ENCODE measurements around the gene CMTM5. TPM values are rescaled to one million over a fixed set of nuclear protein-coding genes. Genes with fewer than 3 reads are reported as not detected.

Gene CMTM5, protein sequence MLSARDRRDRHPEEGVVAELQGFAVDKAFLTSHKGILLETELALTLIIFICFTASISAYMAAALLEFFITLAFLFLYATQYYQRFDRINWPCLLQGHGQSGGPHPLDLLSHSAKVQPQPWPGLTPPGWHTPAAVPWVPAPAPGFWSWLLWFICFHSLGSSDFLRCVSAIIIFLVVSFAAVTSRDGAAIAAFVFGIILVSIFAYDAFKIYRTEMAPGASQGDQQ
- total RNA-seq (2014; rRNA removed; shearing (Covaris generic)): not detected in 2 replicates
- polyA plus RNA-seq (2015; cell fraction: cytosol; rRNA removed): 0.69 TPM in 1 of 2 replicates, not detected in the other
- 0.15 and 2.6 TPM in 2 replicates for polyA plus RNA-seq (2015; cell fraction: nucleus; rRNA removed)

DNA sequence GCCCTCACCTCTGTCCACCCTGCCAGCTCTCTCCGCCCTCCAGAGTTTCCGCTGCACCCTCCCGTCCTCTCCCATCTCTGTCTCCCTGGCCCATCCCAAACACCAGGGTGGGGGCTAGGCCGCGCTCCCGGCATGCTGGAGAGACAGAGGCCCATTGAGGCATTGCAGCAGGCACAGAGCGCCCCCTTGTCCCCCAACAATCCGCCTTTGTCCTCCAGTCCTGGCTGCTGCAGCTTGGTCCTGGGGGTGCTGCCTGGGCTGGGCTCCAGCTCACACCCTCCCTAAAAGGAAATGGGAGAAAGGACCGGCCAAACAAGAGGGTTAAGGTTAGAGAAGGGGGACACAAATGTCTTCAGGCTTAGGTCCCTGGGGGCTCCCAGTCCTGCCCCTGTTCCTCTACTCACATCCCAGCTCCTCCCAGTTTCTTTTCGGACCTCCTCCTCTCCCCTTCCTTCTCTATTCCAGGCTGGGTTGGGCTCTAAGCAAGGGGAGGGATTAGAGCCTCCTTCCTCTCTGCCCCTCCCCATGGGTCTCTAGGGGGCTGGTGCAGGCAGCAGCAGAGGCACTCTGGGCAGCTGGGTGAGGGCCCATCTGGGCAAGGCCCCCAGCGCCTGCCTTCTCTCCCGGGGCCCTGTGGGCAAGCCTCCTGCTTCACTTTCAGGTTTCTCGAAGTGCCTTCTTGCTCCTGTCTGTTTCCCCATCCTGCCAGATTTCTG, at the start of gene CMTM5:
Gene CMTM5, plus strand, starts transcription at position 565 of the 716 bp plus-strand sequence. CDS start 206 bp downstream, outside the sequence.
- in situ Hi-C loops (cut with HindIII; ENCODE audit: low pct_unique_long_range_greater_than_20kb, low sequenced_read_pairs): no loop called here
- DNase-seq (ENCODE audit: low read depth, low spot score): peak; percentile 37

DNA sequence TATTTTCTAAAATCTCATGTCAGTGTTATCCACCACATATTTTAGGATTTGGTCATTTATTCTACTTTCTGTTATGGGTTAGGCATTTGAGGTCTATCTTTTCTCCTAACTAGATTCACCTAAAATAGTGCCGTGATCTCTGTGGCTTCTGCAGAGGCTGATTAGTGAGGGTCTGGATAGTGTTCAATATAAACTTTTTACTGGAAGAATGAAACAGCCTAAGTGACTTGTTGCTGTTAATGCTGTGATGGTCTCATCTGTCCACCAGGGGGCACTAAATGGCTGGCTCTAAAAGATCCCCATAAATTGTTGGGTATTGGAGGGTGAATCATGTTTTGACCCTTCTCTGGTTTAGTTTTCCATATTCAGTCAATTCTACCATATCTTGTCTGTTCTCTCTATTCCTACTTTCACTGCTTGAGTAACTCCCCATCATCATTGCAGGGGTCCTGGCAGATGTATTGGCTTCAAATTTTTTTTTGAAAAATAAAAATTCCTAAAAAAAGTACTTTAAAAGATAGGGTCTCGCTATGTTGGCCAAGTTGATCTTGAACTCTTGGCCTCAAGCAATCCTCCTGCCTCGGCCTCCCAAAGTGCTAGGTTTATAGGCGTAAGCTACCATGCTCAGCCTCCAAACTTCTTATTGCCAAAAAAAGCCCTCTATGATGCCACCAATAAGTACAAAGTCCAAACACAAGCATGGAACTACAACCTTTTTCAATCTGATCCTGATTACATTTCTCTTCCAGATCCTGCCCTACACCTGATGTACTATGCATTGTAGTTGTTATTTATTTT, 48.7 kb upstream of the CMTM5 start:
- in situ Hi-C loops (cut with HindIII; ENCODE audit: low pct_unique_long_range_greater_than_20kb, low sequenced_read_pairs): no loop called here
- peak; percentile 76 for DNase-seq (ENCODE audit: low read depth, low spot score)

DNA sequence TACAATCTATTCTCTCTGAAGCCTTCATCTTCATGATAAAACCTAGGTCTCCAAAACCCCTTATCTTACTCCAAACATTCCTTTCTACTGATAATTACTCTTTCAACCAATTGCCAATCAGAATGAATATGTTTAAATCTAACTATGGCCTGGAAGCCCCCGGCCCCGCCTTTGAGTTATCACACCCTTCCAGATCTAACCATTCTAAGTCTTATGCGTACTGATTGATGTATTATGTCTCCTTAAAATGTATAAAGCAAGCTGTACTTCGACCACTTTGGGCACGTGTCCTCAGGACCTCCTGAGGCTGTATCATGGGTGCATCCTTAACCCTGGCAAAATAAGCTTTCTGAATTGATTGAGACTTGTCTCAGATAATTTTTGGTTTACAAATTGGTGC, 41.2 kb upstream of the CMTM5 start:
- no peak for DNase-seq (ENCODE audit: low read depth, low spot score)
- in situ Hi-C loops (cut with HindIII; ENCODE audit: low pct_unique_long_range_greater_than_20kb, low sequenced_read_pairs): no loop called here

DNA sequence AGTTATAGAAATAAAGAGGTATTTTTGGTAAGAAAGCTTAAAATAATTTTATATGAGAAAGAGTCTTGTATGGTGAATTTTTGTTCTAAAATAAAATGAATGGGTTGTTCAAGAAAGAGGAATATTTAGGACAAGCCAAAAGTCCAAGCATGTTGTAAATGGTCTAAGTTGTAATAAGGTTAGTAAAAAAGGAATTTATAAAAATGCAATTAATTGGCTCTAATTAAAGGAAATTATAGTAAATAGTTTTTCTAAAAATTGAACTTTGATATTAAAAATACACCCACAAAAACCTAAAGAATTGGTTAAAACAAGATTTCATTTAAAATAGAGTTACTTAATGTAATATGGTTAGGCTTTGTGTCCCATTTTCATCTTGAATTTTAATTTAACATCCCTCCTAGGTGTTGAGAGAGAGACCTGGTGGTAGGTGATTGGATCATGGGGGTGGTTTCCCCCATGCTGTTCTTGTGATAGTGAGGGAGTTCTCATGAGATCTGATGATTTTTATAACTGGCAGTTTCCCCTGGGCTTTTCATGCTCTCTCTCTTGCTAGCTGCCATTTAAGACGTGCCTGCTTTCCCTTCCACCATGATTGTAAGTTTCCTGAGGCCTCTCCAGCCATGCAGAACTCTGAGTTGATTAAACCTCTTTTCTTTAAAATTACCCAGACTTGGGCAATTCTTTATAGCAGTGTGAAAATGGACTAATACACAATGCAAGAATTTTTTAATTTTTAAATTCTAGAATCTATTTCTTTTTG, 37.2 kb upstream of the CMTM5 start:
- in situ Hi-C loops (cut with HindIII; ENCODE audit: low pct_unique_long_range_greater_than_20kb, low sequenced_read_pairs): no loop called here
- no peak for DNase-seq (ENCODE audit: low read depth, low spot score)

DNA sequence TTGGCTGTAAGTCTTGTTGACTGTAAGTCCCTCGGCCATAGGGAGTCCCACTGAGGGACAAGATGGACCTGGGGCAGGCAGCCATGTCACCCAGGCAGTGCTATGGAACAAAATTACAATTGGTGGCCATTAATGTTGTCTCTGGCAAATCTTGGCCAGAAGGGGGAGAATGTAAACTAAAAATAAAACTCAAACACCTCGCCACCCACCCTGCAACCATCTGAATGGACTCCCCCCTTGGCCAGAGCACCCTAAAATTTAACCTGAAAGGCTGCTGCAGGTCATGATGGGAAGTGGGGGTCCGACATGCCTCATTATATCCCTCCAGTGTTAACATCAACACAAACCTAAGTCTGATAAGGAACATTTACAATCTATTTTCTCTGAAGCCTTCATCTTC, 32.4 kb upstream of the CMTM5 start:
- DNase-seq (ENCODE audit: low read depth, low spot score): no peak
- in situ Hi-C loops (cut with HindIII; ENCODE audit: low pct_unique_long_range_greater_than_20kb, low sequenced_read_pairs): no loop called here

DNA sequence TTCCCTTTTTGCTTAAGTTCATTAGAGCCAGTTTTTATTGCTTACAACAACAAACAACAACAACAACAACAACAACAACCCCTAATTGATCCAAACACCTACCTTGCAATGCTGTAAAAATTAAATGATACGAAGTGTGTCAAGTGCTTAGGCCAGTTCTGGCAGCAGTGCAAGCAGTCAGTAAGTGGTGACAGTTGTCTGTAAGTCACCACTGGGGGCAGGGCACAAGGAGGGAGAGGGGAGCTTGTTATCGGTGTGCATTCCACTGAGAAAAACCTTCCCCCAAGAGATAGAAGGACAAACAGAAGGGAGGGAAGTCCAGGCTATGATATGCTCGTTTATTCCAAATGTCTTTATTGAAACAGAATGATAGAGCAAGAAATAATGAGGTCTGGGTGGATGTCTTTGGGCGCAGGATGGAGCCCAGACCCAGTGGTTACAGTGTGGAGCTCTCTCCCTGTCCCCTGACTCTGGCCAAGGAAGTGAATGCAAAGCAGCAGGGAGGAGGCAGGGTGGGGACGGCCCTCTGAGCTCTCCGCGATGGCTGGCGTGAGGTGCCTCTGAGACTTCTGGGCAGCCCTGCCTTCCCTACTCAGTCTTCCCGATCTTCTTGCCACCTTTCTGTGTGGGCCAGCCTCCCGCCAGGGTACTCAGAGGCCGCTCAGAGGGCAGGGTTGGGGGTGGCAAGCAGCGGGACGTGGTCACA, 30.7 kb upstream of the CMTM5 start:
- in situ Hi-C loops (cut with HindIII; ENCODE audit: low pct_unique_long_range_greater_than_20kb, low sequenced_read_pairs): no loop called here

DNA sequence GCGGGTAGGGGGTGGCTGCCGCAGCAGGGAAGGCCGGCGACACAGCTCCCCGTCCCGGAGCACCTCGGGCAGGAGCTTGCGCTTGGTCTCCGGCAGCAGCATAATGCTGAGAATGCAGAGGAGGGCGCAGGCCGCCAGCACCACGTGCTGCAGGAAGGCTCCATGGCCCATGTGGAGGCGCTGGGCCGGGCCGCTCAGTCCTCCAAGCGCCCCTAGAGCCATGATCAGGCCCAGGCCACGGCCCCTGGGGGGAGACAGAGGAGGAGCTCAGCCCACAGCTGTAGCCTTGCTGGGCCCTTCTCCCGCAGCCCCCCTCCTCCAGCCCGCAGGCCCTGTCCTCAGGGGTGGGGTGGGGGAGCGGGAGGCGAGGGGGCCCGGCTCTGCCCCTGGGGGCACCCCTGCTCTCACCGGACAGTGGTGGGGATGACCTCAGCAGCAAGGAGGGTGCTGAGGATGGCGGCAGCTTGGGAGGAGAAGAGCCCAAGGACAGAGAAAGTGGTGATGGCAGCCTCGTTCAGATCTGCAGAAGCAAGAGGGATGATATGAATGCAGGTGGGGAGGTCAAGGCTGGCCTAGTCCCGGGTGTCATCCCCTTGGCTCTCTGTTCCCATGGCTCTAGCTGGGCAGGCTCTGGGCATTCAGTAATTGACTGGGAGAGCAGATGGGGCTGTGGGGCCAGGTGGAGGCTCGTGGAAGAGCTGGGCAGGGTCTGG, 30.0 kb upstream of the CMTM5 start:
- no peak for DNase-seq (ENCODE audit: low read depth, low spot score)
- in situ Hi-C loops (cut with HindIII; ENCODE audit: low pct_unique_long_range_greater_than_20kb, low sequenced_read_pairs): no loop called here

More for the DNA sequence above, 30.7 kb upstream of the CMTM5 start:
- no peak for DNase-seq (ENCODE audit: low read depth, low spot score)

DNA sequence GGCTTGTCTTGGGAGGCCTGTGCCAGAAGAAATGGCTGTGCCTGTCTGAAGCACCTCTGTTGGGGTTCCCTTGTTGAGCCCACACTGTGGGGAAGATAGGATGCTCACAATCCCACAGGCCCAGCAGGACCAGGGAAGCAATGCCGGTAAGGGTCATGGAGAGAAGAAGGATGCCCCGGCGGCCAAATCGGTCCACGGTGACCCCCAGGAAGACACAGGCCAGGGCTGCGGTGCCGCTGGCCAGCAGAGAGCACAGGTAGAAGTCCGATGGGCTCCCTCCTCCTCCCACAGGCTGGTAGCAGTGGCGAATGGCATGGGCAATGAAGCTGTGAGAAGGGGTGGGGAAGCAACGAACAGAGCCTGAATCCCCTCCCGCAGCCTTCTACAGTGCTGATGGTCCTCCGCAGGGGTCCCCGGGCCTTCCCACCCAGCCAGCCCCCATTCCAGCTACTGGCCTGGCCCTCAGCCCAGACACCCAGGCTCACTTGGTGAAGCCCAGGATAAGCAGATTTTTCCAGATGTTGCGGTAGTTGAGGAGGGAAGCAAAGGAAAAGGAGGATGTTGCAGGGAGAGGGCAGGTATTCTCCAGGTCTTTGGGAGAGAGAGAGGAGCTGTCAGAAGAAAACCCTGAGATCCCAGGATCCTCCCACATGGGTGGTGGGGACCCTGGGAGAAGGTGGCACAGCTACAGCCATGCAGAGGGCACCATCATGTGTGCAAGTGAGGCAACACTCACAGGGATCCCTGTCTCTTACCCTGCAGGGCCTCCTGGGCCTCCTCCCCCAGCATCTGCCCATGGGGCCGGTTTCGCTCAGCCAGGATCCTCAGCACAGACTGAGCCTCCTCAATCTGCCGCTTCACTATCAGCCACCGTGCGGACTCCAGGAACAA, 29.2 kb upstream of the CMTM5 start:
- in situ Hi-C loops (cut with HindIII; ENCODE audit: low pct_unique_long_range_greater_than_20kb, low sequenced_read_pairs): no loop called here
- DNase-seq (ENCODE audit: low read depth, low spot score): no peak

DNA sequence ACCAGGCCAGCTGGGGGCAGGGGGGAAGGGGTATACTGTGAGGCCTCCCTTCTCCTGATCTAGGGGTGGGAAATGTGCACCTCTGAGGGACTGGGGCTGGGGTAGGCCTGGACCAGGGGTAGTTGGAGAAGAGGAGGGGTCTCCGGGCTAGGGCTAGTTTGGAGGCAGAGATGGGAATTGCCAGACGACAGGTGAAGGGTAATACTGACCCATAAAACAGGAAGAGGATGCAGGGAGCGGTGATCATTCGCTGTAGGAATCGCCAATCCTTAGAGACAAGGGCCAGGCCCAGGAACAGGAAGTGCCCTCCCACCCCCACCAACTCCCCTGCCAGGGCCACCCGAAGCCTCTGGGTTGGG, 28.6 kb upstream of the CMTM5 start:
- in situ Hi-C loops (cut with HindIII; ENCODE audit: low pct_unique_long_range_greater_than_20kb, low sequenced_read_pairs): no loop called here
- DNase-seq (ENCODE audit: low read depth, low spot score): no peak

DNA sequence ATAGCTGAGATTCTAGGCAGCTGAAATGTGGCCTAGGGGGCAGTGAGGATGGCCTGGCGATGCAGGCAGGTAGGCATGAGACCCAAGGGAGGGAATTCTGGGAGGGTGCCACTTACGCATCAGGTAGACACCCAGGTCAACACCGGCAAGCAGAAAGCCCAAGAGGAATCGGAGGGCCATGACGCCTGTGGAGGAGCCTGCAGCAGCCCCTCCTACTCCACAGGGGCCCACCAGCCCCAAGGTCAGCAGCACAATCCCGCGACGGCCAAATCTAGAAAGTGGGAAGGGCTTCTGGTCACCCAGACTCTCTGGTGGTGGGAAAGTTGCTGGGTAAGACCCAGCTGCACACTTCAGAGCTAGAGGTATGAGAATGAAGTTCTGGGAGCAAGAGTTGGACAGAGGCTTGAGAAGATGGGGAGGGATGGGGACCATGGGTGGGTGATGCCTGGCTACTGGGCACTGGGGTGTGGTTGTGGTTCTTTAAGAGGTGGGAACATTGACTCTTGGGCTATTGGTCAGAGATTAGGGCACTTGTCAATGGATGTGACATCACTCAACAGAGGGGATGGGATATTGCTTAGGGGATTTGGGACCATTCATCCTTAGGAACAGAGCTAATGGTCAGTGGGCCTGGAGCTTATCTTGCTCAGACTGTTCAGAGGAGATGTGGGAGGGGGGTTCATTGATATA, 27.5 kb upstream of the CMTM5 start:
- DNase-seq (ENCODE audit: low read depth, low spot score): no peak
- in situ Hi-C loops (cut with HindIII; ENCODE audit: low pct_unique_long_range_greater_than_20kb, low sequenced_read_pairs): no loop called here

DNA sequence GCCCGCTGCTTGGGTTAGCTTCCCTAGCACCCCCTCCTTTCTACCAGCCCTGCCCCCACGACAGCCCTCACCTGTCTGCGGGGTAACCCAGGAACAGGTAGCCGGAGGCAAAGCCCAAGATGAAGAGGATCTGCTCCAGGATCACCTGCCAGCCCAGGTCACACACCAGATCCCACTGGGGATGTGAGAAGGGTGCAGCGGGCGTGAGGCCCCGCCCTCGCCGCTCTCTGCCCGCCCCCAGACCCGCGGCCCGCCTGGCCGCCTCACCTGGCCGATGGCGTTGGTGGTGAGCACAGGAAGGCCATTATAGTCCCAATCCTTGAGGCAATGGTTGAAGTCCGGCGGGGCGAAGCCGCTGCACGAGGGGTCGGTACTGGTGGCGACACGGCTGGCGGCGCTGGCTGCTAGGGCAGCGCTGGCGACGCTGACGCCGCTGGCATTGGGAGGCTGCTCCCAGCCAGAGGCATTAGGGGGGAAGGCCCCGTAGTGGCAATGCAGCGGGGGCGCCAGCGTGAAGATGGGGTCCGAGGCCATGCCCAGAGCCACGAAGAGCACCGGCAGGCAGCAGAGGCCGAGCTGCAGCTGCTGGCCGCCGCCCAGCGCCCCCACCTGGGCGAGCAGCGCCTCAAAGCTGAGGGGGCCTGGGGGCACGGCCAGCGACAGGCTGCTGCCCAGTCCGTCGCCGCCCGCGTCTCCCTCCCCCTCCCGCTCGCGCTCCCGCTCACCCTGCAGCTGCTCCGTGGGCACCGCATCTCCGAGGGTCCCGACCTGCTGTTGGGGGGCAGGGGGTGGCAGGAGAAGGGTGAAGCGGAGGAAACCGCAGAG, 25.0 kb upstream of the CMTM5 start:
- in situ Hi-C loops (cut with HindIII; ENCODE audit: low pct_unique_long_range_greater_than_20kb, low sequenced_read_pairs): no loop called here

DNA sequence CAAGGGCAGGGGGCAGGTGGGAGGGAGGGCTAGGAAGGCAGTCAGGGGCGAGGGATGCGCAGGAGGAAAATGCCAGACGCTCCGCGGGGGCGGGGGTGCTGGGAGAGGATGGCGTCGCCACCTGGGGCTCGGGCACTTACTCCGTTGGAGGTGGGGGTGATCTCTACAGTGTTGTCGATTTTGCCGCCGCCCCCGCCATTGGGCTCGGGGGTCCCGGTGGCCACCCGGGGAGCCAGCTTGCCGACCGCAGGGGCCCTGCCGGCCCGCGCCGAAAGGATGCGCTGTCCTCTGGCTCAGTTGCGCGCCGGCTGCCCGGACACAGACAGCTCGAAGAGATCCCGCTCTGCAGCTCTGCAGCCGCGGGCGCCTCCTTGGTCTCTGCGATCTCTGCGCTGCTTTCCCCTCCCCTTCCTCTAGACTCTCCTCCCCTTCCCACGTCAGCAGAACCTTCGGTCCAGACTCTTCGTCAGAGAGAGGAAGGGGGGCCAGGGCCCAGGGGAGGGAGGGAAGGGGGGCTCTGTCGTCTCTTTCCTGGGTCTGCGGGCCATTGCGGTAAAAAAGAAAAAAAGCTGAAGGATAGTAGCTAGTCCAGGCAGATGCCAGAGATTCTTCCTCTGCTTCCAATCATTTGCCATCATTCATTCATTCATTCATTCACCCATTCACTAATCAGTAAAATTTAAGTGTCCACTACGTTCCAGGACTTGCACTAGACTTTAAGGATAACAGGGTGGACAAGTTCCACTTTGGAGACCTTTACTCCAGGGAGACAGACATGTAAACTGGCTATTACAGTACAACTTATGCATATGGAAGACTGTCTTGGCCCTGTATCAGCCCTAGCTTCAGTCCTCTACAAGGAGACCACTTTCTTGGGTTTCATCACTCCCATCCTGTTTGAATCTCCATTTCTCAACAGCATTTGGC, 24.1 kb upstream of the CMTM5 start, which contains the start of gene SLC22A17:
Gene SLC22A17, minus strand, starts transcription at position 382 of the 927 bp plus-strand sequence.
- DNase-seq (ENCODE audit: low read depth, low spot score): peak; percentile 74
- in situ Hi-C loops (cut with HindIII; ENCODE audit: low pct_unique_long_range_greater_than_20kb, low sequenced_read_pairs): no loop called here

More for the DNA sequence above, 25.0 kb upstream of the CMTM5 start:
- DNase-seq (ENCODE audit: low read depth, low spot score): no peak

DNA sequence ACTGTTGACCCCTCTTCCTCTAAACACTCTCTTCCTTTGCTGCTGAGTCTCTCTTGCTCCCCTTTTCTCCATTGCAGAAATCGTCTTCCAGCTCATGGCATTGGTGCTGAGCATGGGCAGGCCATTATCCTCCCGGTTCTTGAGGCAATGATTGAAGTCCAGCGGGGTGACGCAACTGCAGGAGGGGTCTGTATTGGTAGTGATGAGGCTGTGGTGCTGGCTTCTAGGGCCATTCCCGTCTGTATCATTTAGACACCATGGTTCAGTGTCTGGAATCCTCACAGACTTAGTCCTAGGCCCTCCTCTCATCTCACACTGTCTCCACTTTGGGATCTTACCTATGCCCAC, 23.4 kb upstream of the CMTM5 start:
- no peak for DNase-seq (ENCODE audit: low read depth, low spot score)
- in situ Hi-C loops (cut with HindIII; ENCODE audit: low pct_unique_long_range_greater_than_20kb, low sequenced_read_pairs): no loop called here
